Neural crest cell (in vitro differentiated cells): ENCODE data around the gene CERKL. TPM values are rescaled to one million over a fixed set of nuclear protein-coding genes. Genes with fewer than 3 reads are reported as not detected.

Experiments
- DNase-seq: peaks from one replicate; pipeline ENCODE4 v3.0.0; 2021; ENCODE audit warnings: low read depth, mixed read lengths, low spot score
- H3K27ac Mint-ChIP-seq: one replicate; pipeline ENCODE4 v1.8.0; 2021; ENCODE audit warnings: mild to moderate bottlenecking, mixed read lengths; ENCODE audit not compliant: unreplicated experiment
- H3K27me3 Mint-ChIP-seq: 2 replicates; pipeline ENCODE4 v1.8.0; 2021; ENCODE audit warnings: low read depth, mild to moderate bottlenecking, mixed read lengths
- H3K36me3 Mint-ChIP-seq: 2 replicates; pipeline ENCODE4 v1.8.0; 2021; ENCODE audit warnings: low read depth, mild to moderate bottlenecking, mixed read lengths
- H3K4me1 Mint-ChIP-seq: 2 replicates; pipeline ENCODE4 v1.8.0; 2021; ENCODE audit warnings: mixed read lengths
- H3K4me3 Mint-ChIP-seq: one replicate; pipeline ENCODE4 v1.8.0; 2021; ENCODE audit warnings: mild to moderate bottlenecking, mixed read lengths
- H3K9me3 Mint-ChIP-seq: 2 replicates; pipeline ENCODE4 v1.8.0; 2021; ENCODE audit warnings: mixed read lengths
- CTCF ChIP-seq: fragments of 200-600 bp; sonication (generic); conservative IDR thresholded peaks from 2 replicates; pipeline ENCODE4 v1.5.0; 2021; ENCODE audit warnings: antibody characterized with exemption, mild to moderate bottlenecking
- total RNA-seq: library from RNA; stranded (reverse); gene quantifications from 2 replicates; pipeline ENCODE4 v1.2.1, GENCODE V29; 2021

Gene CERKL
- total RNA-seq, 1 donor from 2014 or later, result 0.28 TPM

GRCh38 chr2:181621779-181622490, 35.0 kb downstream of the CERKL start:
- TF ChIP-seq CTCF, result no peak
- H3K27ac Mint-ChIP-seq, result no peak overlapping the region
- no peak overlapping the region for H3K4me3 Mint-ChIP-seq
- H3K36me3 Mint-ChIP-seq, result no peaks in the 10 kb centered on the region
- H3K4me1 Mint-ChIP-seq, result no peaks in the 10 kb centered on the region
- no peak for DNase-seq
- no peaks in the 10 kb centered on the region for H3K9me3 Mint-ChIP-seq
- H3K27me3 Mint-ChIP-seq, result peaks cover 30% of the 10 kb centered on the region

DNA sequence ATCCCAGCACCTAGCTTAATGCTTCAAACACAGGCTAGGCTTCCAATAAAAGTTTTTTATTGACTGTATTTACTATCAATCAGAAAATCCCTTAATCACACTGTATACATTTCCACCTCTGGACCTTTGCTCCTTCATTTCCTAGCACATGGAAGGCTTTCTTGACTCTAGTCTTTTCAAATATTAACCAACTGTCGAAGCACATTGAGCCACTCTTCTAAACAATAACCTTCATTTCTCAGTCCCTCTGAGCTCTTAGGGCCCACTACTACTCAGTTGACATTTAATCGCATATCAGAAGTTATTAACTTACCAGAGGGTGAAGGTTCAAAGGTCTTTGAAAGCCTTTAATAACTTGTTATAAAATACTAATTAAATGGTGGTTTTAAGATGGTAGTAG, 37.4 kb downstream of the CERKL start:
- Mint-ChIP-seq H3K27me3 (peaks cover 16% of the 10 kb centered on the region), H3K27ac (no peak overlapping the region), H3K4me3 (no peak overlapping the region), H3K36me3 (no peaks in the 10 kb centered on the region), H3K9me3 (no peaks in the 10 kb centered on the region), H3K4me1 (no peaks in the 10 kb centered on the region)
- DNase-seq, result no peak
- no peak for TF ChIP-seq CTCF

DNA sequence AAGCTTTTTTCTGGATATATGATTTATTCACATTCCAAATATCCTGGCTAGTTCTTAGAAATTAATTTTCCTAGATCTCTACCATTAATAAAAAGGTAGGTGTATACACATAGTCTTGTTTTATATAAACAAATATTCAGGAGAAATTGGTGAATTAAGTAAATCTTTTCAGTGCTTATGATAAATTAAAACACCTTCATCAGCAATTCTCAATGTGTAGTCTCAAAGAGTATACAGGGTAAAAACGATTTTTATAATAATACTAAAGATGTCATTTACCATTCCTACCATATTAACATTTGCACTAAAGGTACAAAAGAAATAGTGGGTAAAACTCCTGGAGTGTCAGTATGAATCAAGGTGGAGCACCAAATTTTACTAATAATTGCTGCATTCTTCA, 40.2 kb downstream of the CERKL start:
- no peaks in the 10 kb centered on the region for H3K4me1 Mint-ChIP-seq
- H3K27ac Mint-ChIP-seq, result no peak overlapping the region
- H3K36me3 Mint-ChIP-seq, result no peaks in the 10 kb centered on the region
- DNase-seq, result no peak
- peaks cover 7% of the 10 kb centered on the region for H3K27me3 Mint-ChIP-seq
- no peak overlapping the region for H3K4me3 Mint-ChIP-seq
- TF ChIP-seq CTCF, result no peak
- no peaks in the 10 kb centered on the region for H3K9me3 Mint-ChIP-seq

DNA sequence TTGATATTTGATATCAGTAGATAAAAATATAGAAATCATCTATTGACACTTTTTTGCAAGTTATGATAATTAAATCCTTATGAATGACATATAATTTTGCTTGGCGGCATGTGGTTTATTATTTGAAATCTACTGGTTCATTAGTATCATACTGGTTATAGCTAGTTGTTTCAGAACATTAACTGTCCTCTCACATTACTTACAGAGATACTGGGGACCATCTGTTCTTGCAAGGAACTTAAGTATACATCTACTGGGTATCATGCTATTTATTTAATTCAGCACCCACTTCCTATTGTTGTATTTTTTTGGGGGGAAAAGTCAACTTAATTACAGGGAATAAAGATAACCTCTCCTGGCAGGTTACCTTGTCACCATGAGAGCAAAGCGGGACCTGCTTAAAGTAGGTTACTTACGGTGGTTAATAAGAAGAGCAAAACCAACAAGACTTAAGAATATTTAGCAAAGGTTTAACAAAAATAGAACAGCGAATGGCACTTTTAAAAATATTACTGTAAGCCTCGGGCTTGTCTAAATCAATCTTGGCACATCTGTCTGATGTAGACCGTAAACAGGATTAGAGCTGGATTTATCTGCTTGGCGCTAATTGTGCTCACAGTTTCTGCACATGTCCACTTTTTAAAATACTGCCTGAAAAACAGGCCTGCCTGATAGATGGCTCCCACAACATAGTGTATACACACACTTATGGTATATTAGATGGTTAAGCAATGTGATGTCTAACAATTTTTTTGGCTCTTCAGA, 41.8 kb downstream of the CERKL start:
- Mint-ChIP-seq H3K4me3 (no peak overlapping the region), H3K4me1 (no peaks in the 10 kb centered on the region), H3K36me3 (no peaks in the 10 kb centered on the region), H3K27ac (no peak overlapping the region), H3K9me3 (no peaks in the 10 kb centered on the region), H3K27me3 (peaks cover 5% of the 10 kb centered on the region)
- TF ChIP-seq CTCF, result no peak
- no peak for DNase-seq

GRCh38 chr2:181613241-181613640, 43.7 kb downstream of the CERKL start:
- DNase-seq, result no peak
- Mint-ChIP-seq H3K4me3 (no peak overlapping the region), H3K36me3 (no peaks in the 10 kb centered on the region), H3K27me3 (peaks cover 5% of the 10 kb centered on the region), H3K4me1 (no peaks in the 10 kb centered on the region), H3K27ac (no peak overlapping the region), H3K9me3 (no peaks in the 10 kb centered on the region)
- no peak for TF ChIP-seq CTCF
